SK-N-SH (cell line): ENCODE measurements around the gene TXNDC8. TPM values are rescaled to one million over a fixed set of nuclear protein-coding genes. Genes with fewer than 3 reads are reported as not detected.

ENCODE experiments used
- CTCF ChIA-PET: fragments of 300-600, 350-600 bp; formaldehyde crosslinking; extraction: SDS; loops from one replicate; lab custom pipeline; 2021; lab: Yijun Ruan, JAX
- POLR2A ChIA-PET: fragments of 350-600 bp; sonication (Branson Sonifier 250); formaldehyde crosslinking; extraction: SDS; loops from one replicate; lab custom pipeline; 2020; ENCODE audit warnings: antibody characterized with exemption, inconsistent platforms; lab: Yijun Ruan, JAX
- DNase-seq: peaks from one replicate; pipeline ENCODE4 v3.0.0; 2012
- H2AFZ ChIP-seq: fragments of 200-600 bp; sonication (generic); 2 replicates; pipeline ENCODE4 v1.8.1; 2016; ENCODE audit warnings: antibody characterized with exemption, mild to moderate bottlenecking, low read depth
- H3F3A ChIP-seq: fragments of 200-600 bp; sonication (generic); replicated peaks from 2 replicates; pipeline ENCODE3; 2016; ENCODE audit warnings: antibody characterized with exemption, mild to moderate bottlenecking; ENCODE audit not compliant: insufficient read depth
- H3K27ac ChIP-seq, 2 experiments: fragments of 200-500 bp in 1 of 2; fragments of 200-600 bp in 1 of 2; sonication (Bioruptor generic) in 1 of 2; sonication (generic), shearing (Covaris generic) in 1 of 2; 2 replicates each; pipeline versions ENCODE4 v1.5.1 to v1.6.1; 2014 to 2016; ENCODE audit warnings: low read depth in 2 of 2, inconsistent platforms in 1 of 2, low read length in 1 of 2, mild to moderate bottlenecking in 1 of 2, mixed read lengths in 1 of 2
- H3K27me3 ChIP-seq: fragments of 200-600 bp; sonication (generic), shearing (Covaris generic); 2 replicates; pipeline ENCODE4 v1.6.1; 2016; ENCODE audit warnings: mixed run types; ENCODE audit not compliant: insufficient read depth
- H3K36me3 ChIP-seq, 2 experiments: fragments of 200-500 bp in 1 of 2; fragments of 200-600 bp in 1 of 2; sonication (Bioruptor generic) in 1 of 2; sonication (generic) in 1 of 2; replicated peaks in 1 of 2; 2 replicates each; pipeline versions ENCODE3 to v1.5.1; 2014 to 2016; ENCODE audit warnings: low read length in 1 of 2, mild to moderate bottlenecking in 1 of 2; ENCODE audit not compliant: insufficient read depth in 2 of 2, control insufficient read depth in 1 of 2
- H3K4me1 ChIP-seq, 2 experiments: fragments of 200-500 bp in 1 of 2; fragments of 200-600 bp in 1 of 2; sonication (Bioruptor generic) in 1 of 2; sonication (generic), shearing (Covaris generic) in 1 of 2; 2 replicates each; pipeline versions ENCODE4 v1.5.1 to v1.6.1; 2014 to 2016; ENCODE audit warnings: low read depth in 1 of 2, low read length in 1 of 2, mixed run types in 1 of 2; ENCODE audit not compliant: insufficient read depth in 2 of 2, control insufficient read depth in 1 of 2
- H3K4me2 ChIP-seq: fragments of 200-600 bp; sonication (generic), shearing (Covaris generic); 2 replicates; pipeline ENCODE4 v1.6.1; 2017; ENCODE audit warnings: mixed run types
- H3K4me3 ChIP-seq, 2 experiments: fragments of 200-500 bp in 1 of 2; fragments of 200-600 bp in 1 of 2; sonication (Bioruptor generic) in 1 of 2; sonication (generic), shearing (Covaris generic) in 1 of 2; 2 replicates each; pipeline versions ENCODE4 v1.5.1 to v1.8.1; 2014 to 2016; ENCODE audit warnings: low read depth in 2 of 2, inconsistent platforms in 1 of 2, low read length in 1 of 2, mild to moderate bottlenecking in 1 of 2, mixed read lengths in 1 of 2, moderate library complexity in 1 of 2
- H3K79me2 ChIP-seq: fragments of 200-600 bp; sonication (generic); 2 replicates; pipeline ENCODE4 v1.8.1; 2017; ENCODE audit warnings: mild to moderate bottlenecking; ENCODE audit not compliant: insufficient read depth
- H3K9ac ChIP-seq: fragments of 200-600 bp; sonication (generic); 2 replicates; pipeline ENCODE4 v1.6.1; 2017; ENCODE audit warnings: mixed run types
- H3K9me2 ChIP-seq: fragments of 200-600 bp; sonication (generic); 2 replicates; pipeline ENCODE4 v1.6.1; 2017; ENCODE audit warnings: mixed run types
- H3K9me3 ChIP-seq: fragments of 200-600 bp; sonication (generic); 2 replicates; pipeline ENCODE4 v1.6.1; 2017; ENCODE audit warnings: mixed run types, mild to moderate bottlenecking, moderate library complexity
- H4K20me1 ChIP-seq: fragments of 200-600 bp; sonication (generic); 2 replicates; pipeline ENCODE4 v1.6.1; 2017; ENCODE audit warnings: mild to moderate bottlenecking, mixed run types; ENCODE audit not compliant: insufficient read depth
- ELF1 ChIP-seq: IDR thresholded peaks from 2 replicates; pipeline ENCODE4 v1.4.0; 2012
- FOXJ3 ChIP-seq: sonication (generic); formaldehyde crosslinking; IDR thresholded peaks from 2 replicates; pipeline ENCODE4 v1.5.1; 2020; ENCODE audit warnings: mild to moderate bottlenecking, missing genetic modification reagents
- FOXM1 ChIP-seq: IDR thresholded peaks from 2 replicates; pipeline ENCODE4 v1.4.0; 2012; ENCODE audit warnings: low read depth, mild to moderate bottlenecking
- IRF3 ChIP-seq: fragments of 150-350 bp; IDR thresholded peaks from 2 replicates; pipeline ENCODE4 v1.6.1; 2016; ENCODE audit warnings: mild to moderate bottlenecking, low read depth, low read length
- MXI1 ChIP-seq: IDR thresholded peaks from 2 replicates; pipeline ENCODE4 v1.6.1; 2012; ENCODE audit warnings: mild to moderate bottlenecking, low read depth, low read length, improper control_type of control experiment
- PBX3 ChIP-seq: IDR thresholded peaks from 2 replicates; pipeline ENCODE4; 2012
- REST ChIP-seq: IDR thresholded peaks from 2 replicates; pipeline ENCODE4 v1.6.1; 2012; ENCODE audit warnings: mild to moderate bottlenecking, low read depth, low read length, moderate library complexity
- RFX5 ChIP-seq: IDR thresholded peaks from 2 replicates; pipeline ENCODE4 v1.6.1; 2012; ENCODE audit warnings: mild to moderate bottlenecking, improper control_type of control experiment, low read length
- SIN3A ChIP-seq: IDR thresholded peaks from 2 replicates; pipeline ENCODE4 v1.6.1; 2012; ENCODE audit warnings: low read depth, mild to moderate bottlenecking, low read length, moderate library complexity, borderline replicate concordance
- TCF12 ChIP-seq: IDR thresholded peaks from 2 replicates; pipeline ENCODE4 v1.4.0; 2012
- USF1 ChIP-seq: IDR thresholded peaks from 2 replicates; pipeline ENCODE4 v1.4.0; 2012; ENCODE audit warnings: low read depth, borderline replicate concordance
- ZBTB33 ChIP-seq: IDR thresholded peaks from 2 replicates; pipeline ENCODE4 v1.4.0; 2012; ENCODE audit warnings: low read depth, borderline replicate concordance
- WGBS: methylation state at CpG from one replicate; pipeline ENCODE4 v1.1.6; 2017; ENCODE audit warnings: low lambda C conversion rate; 5-methylcytosine and 5-hydroxymethylcytosine counted together
- polyA plus RNA-seq, 3 experiments: library from polyadenylated mRNA; depleted of rRNA; stranded (reverse); fragments of >200 nt; gene quantifications; 2 replicates each; pipeline ENCODE4 v1.2.3, GENCODE V29; 2012

The TXNDC8 gene
- polyA plus RNA-seq, 1 of the 3 experiments (the other 2 are of a cell fraction): not detected

GRCh38 chr9:110291921-110292557 is 45.6 kb downstream of the TXNDC8 start:
- H4K20me1 ChIP-seq: no peaks in the 10 kb centered on the region
- ChIA-PET CTCF (no interaction called here), POLR2A (no interaction called here)
- H3K36me3 ChIP-seq: no peaks in the 10 kb centered on the region
- no peak overlapping the region for H3K27ac ChIP-seq
- H3K79me2 ChIP-seq: no peaks in the 10 kb centered on the region
- 72% methylated on average over 17 of the region's 28 CpGs for WGBS
- H3K9me3 ChIP-seq: no peaks in the 10 kb centered on the region
- no peaks in the 10 kb centered on the region; the same call in 1 of the 2 replicates for H3K27me3 ChIP-seq
- no peaks in the 10 kb centered on the region for H3K9me2 ChIP-seq
- H3K9ac ChIP-seq: no peak overlapping the region
- TF ChIP-seq FOXM1: no peak
- no peak for TF ChIP-seq RFX5
- H3K4me1 ChIP-seq: no peaks in the 10 kb centered on the region
- H3F3A ChIP-seq: no peaks in the 10 kb centered on the region
- peak; percentile 28 for DNase-seq
- no peak overlapping the region for H3K4me3 ChIP-seq
- H2AFZ ChIP-seq: no peak overlapping the region
- H3K4me2 ChIP-seq: no peak overlapping the region

GRCh38 chr9:110290001-110290400 is 47.7 kb downstream of the TXNDC8 start:
- POLR2A ChIA-PET: no interaction called here
- H3K27me3 ChIP-seq: no peaks in the 10 kb centered on the region; the same call in 1 of the 2 replicates
- TF ChIP-seq MXI1: no peak
- TF ChIP-seq PBX3: no peak
- no peak for TF ChIP-seq IRF3
- no peak for TF ChIP-seq USF1
- TF ChIP-seq FOXJ3 (CRISPR knock-in tag): no peak
- TF ChIP-seq REST: no peak
- no peak for TF ChIP-seq ZBTB33
- no peak for TF ChIP-seq SIN3A
- no peak for TF ChIP-seq RFX5
- no peak for TF ChIP-seq TCF12
- no peak for TF ChIP-seq ELF1
- no peak for TF ChIP-seq FOXM1
- TF ChIP-seq, all 33 proteins: peak for 0
- H3K4me1 ChIP-seq: no peaks in the 10 kb centered on the region
- H3K79me2 ChIP-seq: no peaks in the 10 kb centered on the region
- no peak overlapping the region for H2AFZ ChIP-seq
- no peak for DNase-seq
- no peak overlapping the region for H3K9ac ChIP-seq
- CTCF ChIA-PET: interaction anchor here (0.6 kb wide), 1 partner anchor 158 kb away, joined by 3 read pairs; no protein-coding TSS in a partner anchor
- no peak overlapping the region for H3K4me2 ChIP-seq
- H3K36me3 ChIP-seq: no peaks in the 10 kb centered on the region
- H4K20me1 ChIP-seq: no peaks in the 10 kb centered on the region
- H3K4me3 ChIP-seq: no peak overlapping the region
- H3K27ac ChIP-seq: no peak overlapping the region
- WGBS: 10% methylated on average over 1 of the region's 1 CpG
- H3K9me2 ChIP-seq: no peaks in the 10 kb centered on the region
- H3K9me3 ChIP-seq: no peaks in the 10 kb centered on the region
- H3F3A ChIP-seq: no peaks in the 10 kb centered on the region
